K562 (cell line): Measurements from ENCODE around the gene CTDSP1. TPM values are rescaled to one million over a fixed set of nuclear protein-coding genes. Genes with fewer than 3 reads are reported as not detected.

Source experiments
- BCL6 ChIP-seq: fragments of 250-450 bp; sonication (Bioruptor Pico); IDR thresholded peaks from 2 replicates; pipeline ENCODE4 v1.4.0; 2020
- CGGBP1 ChIP-seq: fragments of 250-450 bp; sonication (Bioruptor Pico); IDR thresholded peaks from 2 replicates; pipeline ENCODE4 v1.9.0; 2021; ENCODE audit warnings: mild to moderate bottlenecking
- FIP1L1 ChIP-seq: fragments of 200-400 bp; formaldehyde crosslinking; IDR thresholded peaks from 2 replicates; pipeline ENCODE4 v1.6.1; 2018; ENCODE audit warnings: mild to moderate bottlenecking, low read depth, low read length; ENCODE audit not compliant: poor library complexity, severe bottlenecking
- FOXK2 ChIP-seq, 2 experiments: fragments of 450-650 bp; IDR thresholded peaks in 1 of 2; conservative IDR thresholded peaks in 1 of 2; 2 replicates each; pipeline ENCODE4 v1.6.1; 2016; ENCODE audit warnings: low read depth in 2 of 2, mild to moderate bottlenecking in 1 of 2
- FOXP1 ChIP-seq: sonication (generic); formaldehyde crosslinking; IDR thresholded peaks from 2 replicates; pipeline ENCODE4 v1.8.0; 2022; ENCODE audit warnings: mild to moderate bottlenecking, missing genetic modification reagents
- HNRNPK ChIP-seq: fragments of 200-400 bp; formaldehyde crosslinking; IDR thresholded peaks from one replicate; pipeline ENCODE4 v1.6.1; 2018; ENCODE audit warnings: mild to moderate bottlenecking, low read depth, low read length; ENCODE audit not compliant: poor library complexity, severe bottlenecking
- MITF ChIP-seq: IDR thresholded peaks from 2 replicates; pipeline ENCODE4 v1.6.1; 2014; ENCODE audit warnings: antibody characterized with exemption
- MLLT1 ChIP-seq, 2 experiments: fragments of 450-650 bp; IDR thresholded peaks; 2 replicates each; pipeline ENCODE4 v1.6.1; 2016
- MTA2 ChIP-seq: fragments of 450-650 bp; IDR thresholded peaks from 2 replicates; pipeline ENCODE4 v1.6.1; 2016; ENCODE audit warnings: low read depth
- POLR2B ChIP-seq: fragments of 450-650 bp; IDR thresholded peaks from 2 replicates; pipeline ENCODE4 v1.6.1; 2018; ENCODE audit warnings: low read depth; ENCODE audit not compliant: partially characterized antibody
- POLR3A ChIP-seq: IDR thresholded peaks from 2 replicates; pipeline ENCODE4 v1.6.1; 2011; ENCODE audit warnings: borderline replicate concordance, mild to moderate bottlenecking, moderate library complexity; ENCODE audit not compliant: insufficient read length, insufficient read depth; ENCODE audit errors: extremely low read depth
- RNF2 ChIP-seq: sonication (generic); IDR thresholded peaks from 2 replicates; pipeline ENCODE4 v1.6.1; 2016
- SMARCC2 ChIP-seq: fragments of 450-650 bp; IDR thresholded peaks from 2 replicates; pipeline ENCODE4 v1.6.1; 2017; ENCODE audit warnings: antibody characterized with exemption, moderate library complexity, mild to moderate bottlenecking, low read depth
- SMARCE1 ChIP-seq: fragments of 450-650 bp; IDR thresholded peaks from 2 replicates; pipeline ENCODE4 v1.7.1; 2016; ENCODE audit warnings: mild to moderate bottlenecking
- TCF7 ChIP-seq: sonication (generic); IDR thresholded peaks from 2 replicates; pipeline ENCODE4 v1.6.1; 2016; ENCODE audit warnings: antibody characterized with exemption, borderline replicate concordance
- YY1 ChIP-seq, 3 experiments: IDR thresholded peaks; 2 replicates each; pipeline ENCODE4 v1.6.1; 2011; ENCODE audit warnings: low read length in 2 of 3, mild to moderate bottlenecking in 2 of 3, moderate library complexity in 2 of 3, borderline replicate concordance in 1 of 3, control low read depth in 1 of 3, low read depth in 1 of 3; ENCODE audit not compliant: insufficient read depth in 3 of 3, insufficient replicate concordance in 2 of 3, control insufficient read depth in 1 of 3, insufficient read length in 1 of 3; ENCODE audit errors: extremely low read depth in 1 of 3
- ZBTB49 ChIP-seq: sonication (generic); formaldehyde crosslinking; IDR thresholded peaks from 2 replicates; pipeline ENCODE4 v1.8.0; 2022; ENCODE audit warnings: missing genetic modification reagents, mild to moderate bottlenecking, borderline replicate concordance
- ZNF277 ChIP-seq: fragments of 250-450 bp; sonication (Bioruptor Pico); IDR thresholded peaks from 2 replicates; pipeline ENCODE4 v1.8.0; 2022; ENCODE audit warnings: inconsistent platforms, mild to moderate bottlenecking, moderate library complexity, borderline replicate concordance
- ZNF436 ChIP-seq: fragments of 250-450, 450-650 bp; sonication (Bioruptor Pico); formaldehyde crosslinking; IDR thresholded peaks from 2 replicates; pipeline ENCODE4 v1.7.0; 2020; ENCODE audit warnings: mild to moderate bottlenecking
- ZSCAN32 ChIP-seq: fragments of 450-650 bp; formaldehyde crosslinking; IDR thresholded peaks from 2 replicates; pipeline ENCODE4 v1.4.0; 2020; ENCODE audit warnings: mild to moderate bottlenecking, moderate library complexity
- polyA plus RNA-seq, 8 experiments: library from polyadenylated mRNA; depleted of rRNA in 4 of 8; stranded (reverse) in 5 of 8; unstranded in 3 of 8; fragments of >200 nt; fragmentation: Nextera tagmentation in 2 of 8; fragmentation: Illumina TruSeq in 1 of 8; extraction: Ambion mirVana in 2 of 8; extraction: Trizol in 1 of 8; gene quantifications; 2 replicates each; pipeline versions ENCODE4 v1.2.1 to v1.2.3, GENCODE V29; 2011 to 2014; ENCODE audit warnings: inconsistent platforms in 1 of 8, missing spikeins in 1 of 8
- total RNA-seq, 7 experiments: library from RNA; depleted of rRNA in 6 of 7; stranded (reverse); fragments of >200 nt in 6 of 7; fragmentation: Illumina TruSeq in 2 of 7; extraction: Trizol in 2 of 7; gene quantifications; 2 replicates each; pipeline versions ENCODE4 v1.2.1 to v1.2.3, GENCODE V29; 2011 to 2021; ENCODE audit warnings: low replicate concordance in 1 of 7

The CTDSP1 gene
- total and polyA plus RNA-seq, 9 of the 15 experiments (the other 6 are each of a cell fraction or from before 2014, with no cell fraction given) = 2.4 to 74.8 (median 45.8) TPM

- TF ChIP-seq ZNF277 (CRISPR knock-in tag) (no peak), FOXP1 (CRISPR knock-in tag) (peak; percentile 48; the same call in 1 of the 2 replicates), ZBTB49 (CRISPR knock-in tag) (0 out of 2 replicates have a peak, but pooled peaks have one; percentile 24), HNRNPK (no peak), BCL6 (CRISPR knock-in tag) (no peak), POLR3A (no peak), SMARCE1 (no peak), CGGBP1 (CRISPR knock-in tag) (no peak), MLLT1 (IDR thresholded peaks at IDR 0.05) (peak in 1 of 2 experiments; percentile 74; a peak in 2 of 4 replicates), ZNF436 (CRISPR knock-in tag) (no peak), TCF7 (no peak), ZSCAN32 (CRISPR knock-in tag) (no peak), MTA2 (no peak), FOXK2 (conservative IDR thresholded peaks at IDR 0.05 in 1 of 2, IDR thresholded peaks at IDR 0.05 in 1 of 2; ENCODE audit: low read depth in 2 of 2) (no peak), MITF (no peak), POLR2B (no peak), SMARCC2 (no peak), RNF2 (peak; percentile 94), YY1 (IDR thresholded peaks at IDR 0.05; ENCODE audit: borderline replicate concordance in 1 of 3, control insufficient read depth in 1 of 3, extremely low read depth in 1 of 3, insufficient read depth in 3 of 3, insufficient read length in 1 of 3, insufficient replicate concordance in 2 of 3, low read depth in 1 of 3, low read length in 2 of 3) (peak; percentile 14 to 91 (median 84)), FIP1L1 (peak; percentile 15)
Measured at GRCh38 chr2:218399391-218400166, at the start of gene CTDSP1 (continued).
